Common myeloid progenitor, CD34-positive (primary cell): ENCODE data around the gene SMIM38.

ENCODE experiments used
- CTCF ChIA-PET: fragments of 350-600 bp; sonication (Branson Sonifier 250); formaldehyde crosslinking; loops from one replicate; lab custom pipeline; 2021; ENCODE audit warnings: antibody characterized with exemption; lab: Charles Lee
- POLR2A ChIA-PET: fragments of 350-600 bp; sonication (Branson Sonifier 250); formaldehyde crosslinking; loops from one replicate; lab custom pipeline; 2021; ENCODE audit warnings: antibody characterized with exemption; lab: Charles Lee
- DNase-seq, 3 donors: peaks; one replicate each; pipeline versions ENCODE4 v3.0.0 to v3.0.0-alpha.2; 2013
- H3K27ac ChIP-seq, 2 experiments: 1 replicate in 1 of 2; 2 replicates in 1 of 2; pipeline ENCODE4 v1.7.0; 2013; ENCODE audit warnings: inconsistent platforms in 2 of 2, low read length in 2 of 2, mild to moderate bottlenecking in 2 of 2, low read depth in 1 of 2, moderate library complexity in 1 of 2; ENCODE audit not compliant: severe bottlenecking in 2 of 2, insufficient read depth in 1 of 2, poor library complexity in 1 of 2
- H3K27me3 ChIP-seq, 5 experiments: replicated peaks in 2 of 5; 1 replicate in 3 of 5; 2 replicates in 2 of 5; pipeline versions ENCODE4 v1.6.1 to v1.7.0; 2013; ENCODE audit warnings: low read length in 4 of 5, mild to moderate bottlenecking in 2 of 5, moderate library complexity in 2 of 5, inconsistent platforms in 1 of 5; ENCODE audit not compliant: insufficient read depth in 5 of 5, control insufficient read depth in 4 of 5
- H3K36me3 ChIP-seq, 4 experiments: 1 replicate in 2 of 4; 2 replicates in 2 of 4; pipeline versions ENCODE4 v1.6.1 to v1.7.0; 2013; ENCODE audit warnings: low read length in 3 of 4, control low read depth in 1 of 4, mild to moderate bottlenecking in 1 of 4; ENCODE audit not compliant: control insufficient read depth in 4 of 4, insufficient read depth in 4 of 4
- H3K4me1 ChIP-seq, 4 experiments: 1 replicate in 3 of 4; 2 replicates in 1 of 4; pipeline versions ENCODE4 v1.6.1 to v1.7.1; 2013; ENCODE audit warnings: low read length in 3 of 4, mild to moderate bottlenecking in 3 of 4, control low read depth in 1 of 4, inconsistent platforms in 1 of 4, moderate library complexity in 1 of 4; ENCODE audit not compliant: control insufficient read depth in 4 of 4, insufficient read depth in 4 of 4; ENCODE audit errors: control extremely low read depth in 1 of 4
- H3K4me3 ChIP-seq, 7 experiments: 1 replicate in 4 of 7; 2 replicates in 3 of 7; pipeline versions ENCODE4 v1.5.1 to v1.7.0; 2013; ENCODE audit warnings: mild to moderate bottlenecking in 7 of 7, low read length in 6 of 7, moderate library complexity in 6 of 7, inconsistent platforms in 2 of 7, low read depth in 2 of 7, control low read depth in 1 of 7; ENCODE audit not compliant: insufficient read depth in 4 of 7, control insufficient read depth in 1 of 7; ENCODE audit errors: extremely low read depth in 1 of 7
- H3K9me3 ChIP-seq, 5 experiments: 1 replicate in 4 of 5; 2 replicates in 1 of 5; pipeline versions ENCODE4 v1.6.1 to v1.7.1; 2013; ENCODE audit warnings: low read length in 4 of 5, mild to moderate bottlenecking in 2 of 5, inconsistent platforms in 1 of 5, low read depth in 1 of 5, moderate library complexity in 1 of 5; ENCODE audit not compliant: control insufficient read depth in 4 of 5, insufficient read depth in 2 of 5; ENCODE audit errors: control extremely low read depth in 1 of 5
- WGBS: methylation state at CpG from one replicate; pipeline ENCODE4 v1.1.5; 2013; ENCODE audit not compliant: insufficient coverage; 5-methylcytosine and 5-hydroxymethylcytosine counted together

The SMIM38 gene

DNA sequence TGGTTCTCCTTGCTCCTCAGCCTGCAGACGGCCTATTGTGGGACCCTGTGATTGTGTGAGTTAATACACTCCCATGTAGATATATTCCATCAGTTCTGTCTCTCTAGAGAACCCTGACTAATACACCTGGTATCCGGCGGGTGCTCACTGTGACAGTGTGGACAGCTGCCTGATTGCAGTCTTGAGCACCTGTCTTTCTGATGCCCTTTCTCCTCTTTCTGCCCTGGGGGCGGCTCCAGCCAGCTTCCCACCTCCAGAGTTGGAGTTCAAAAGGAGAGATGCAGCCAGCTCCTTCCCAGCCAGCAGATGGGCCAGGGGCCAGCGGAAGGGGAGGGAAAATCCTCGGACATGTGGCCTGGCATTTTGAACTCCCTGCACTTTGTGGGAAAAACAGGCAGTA, 15.0 kb downstream of the SMIM38 start:
- DNase-seq: no peak
- ChIA-PET CTCF (no interaction called here), POLR2A (no interaction called here)
- H3K9me3 ChIP-seq: peaks cover 0 to 13% (median 2%) of the 10 kb centered on the region in 5 experiments
- no peak overlapping the region for H3K4me3 ChIP-seq
- peaks cover 0 to 6% (median 0%) of the 10 kb centered on the region in 5 experiments for H3K27me3 ChIP-seq
- WGBS: 97% methylated on average over 6 of the region's 6 CpGs
- H3K27ac ChIP-seq: no peak overlapping the region
- no peaks in the 10 kb centered on the region for H3K36me3 ChIP-seq
- peaks cover 0 to 13% (median 11%) of the 10 kb centered on the region in 4 experiments for H3K4me1 ChIP-seq

DNA sequence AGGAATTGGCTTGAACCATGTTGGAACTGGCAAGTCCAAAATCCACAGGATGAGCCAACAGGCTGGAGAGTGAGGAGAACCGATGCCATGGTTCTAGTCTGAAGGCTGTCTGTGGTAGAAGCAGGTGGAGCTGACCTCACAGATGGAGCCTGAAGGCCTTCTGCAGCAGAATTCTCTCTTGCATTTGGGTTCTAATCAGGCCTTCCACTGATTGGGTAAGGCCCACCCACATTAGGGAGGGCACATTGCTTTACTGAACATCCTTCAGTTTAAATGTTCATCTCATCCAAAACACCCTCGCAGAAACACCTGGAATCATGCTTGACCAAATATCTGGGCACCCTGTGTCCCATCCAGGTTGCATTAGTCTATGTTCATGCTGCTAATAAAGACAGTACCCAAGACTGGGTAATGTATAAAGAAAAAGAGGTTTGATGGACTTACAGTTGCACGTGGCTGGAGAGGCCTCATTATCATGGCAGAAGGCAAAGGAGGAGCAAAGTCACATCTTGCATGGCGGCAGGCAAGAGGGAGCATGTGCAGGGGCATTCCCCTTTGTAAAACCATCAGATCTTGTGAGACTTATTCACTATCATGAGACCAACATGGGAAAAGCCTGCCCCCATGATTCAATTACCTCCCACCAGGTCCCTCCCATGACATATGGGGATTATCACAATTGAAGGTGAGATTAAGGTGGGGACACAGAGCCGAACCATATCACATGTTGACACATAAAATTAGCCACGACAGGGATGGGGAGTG, 15.9 kb downstream of the SMIM38 start:
- Histone ChIP-seq H3K4me3 (no peak overlapping the region), H3K36me3 (no peaks in the 10 kb centered on the region), H3K27me3 (peaks cover 0 to 6% (median 0%) of the 10 kb centered on the region in 5 experiments), H3K4me1 (peaks cover 0 to 6% (median 4%) of the 10 kb centered on the region in 4 experiments), H3K27ac (no peak overlapping the region), H3K9me3 (peaks cover 0 to 13% (median 2%) of the 10 kb centered on the region in 5 experiments)
- ChIA-PET POLR2A (no interaction called here), CTCF (no interaction called here)
- DNase-seq: no peak
- 95% methylated on average over 6 of the region's 6 CpGs for WGBS

DNA sequence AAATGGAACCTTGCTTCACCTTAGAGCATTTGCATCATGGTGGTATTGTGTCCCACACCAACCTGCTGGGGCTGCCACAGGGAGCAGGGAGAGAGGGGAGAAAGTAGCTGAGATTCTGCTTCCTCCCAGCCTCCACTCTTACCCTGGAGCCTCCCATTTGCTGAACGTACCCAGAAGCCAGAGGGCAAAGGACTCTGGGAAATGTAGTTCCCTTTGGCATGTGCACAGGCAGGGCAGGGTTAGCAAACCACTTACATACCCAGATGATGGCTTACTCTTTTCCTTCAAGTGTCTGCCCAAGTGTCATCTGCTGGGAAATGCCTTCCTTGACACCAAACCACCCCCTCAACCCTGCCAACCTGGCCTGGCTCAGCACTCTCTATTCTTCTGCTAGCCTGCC, 16.9 kb downstream of the SMIM38 start:
- H3K36me3 ChIP-seq: no peaks in the 10 kb centered on the region
- no peak overlapping the region for H3K27ac ChIP-seq
- H3K4me1 ChIP-seq: no peaks in the 10 kb centered on the region
- H3K9me3 ChIP-seq: peaks cover 0 to 13% (median 2%) of the 10 kb centered on the region in 5 experiments
- peaks cover 0 to 3% (median 0%) of the 10 kb centered on the region in 5 experiments for H3K27me3 ChIP-seq
- DNase-seq: no peak
- no CpG with 5 or more reads among the region's 1 CpG for WGBS
- POLR2A ChIA-PET: no interaction called here
- no peak overlapping the region for H3K4me3 ChIP-seq
- CTCF ChIA-PET: no interaction called here

DNA sequence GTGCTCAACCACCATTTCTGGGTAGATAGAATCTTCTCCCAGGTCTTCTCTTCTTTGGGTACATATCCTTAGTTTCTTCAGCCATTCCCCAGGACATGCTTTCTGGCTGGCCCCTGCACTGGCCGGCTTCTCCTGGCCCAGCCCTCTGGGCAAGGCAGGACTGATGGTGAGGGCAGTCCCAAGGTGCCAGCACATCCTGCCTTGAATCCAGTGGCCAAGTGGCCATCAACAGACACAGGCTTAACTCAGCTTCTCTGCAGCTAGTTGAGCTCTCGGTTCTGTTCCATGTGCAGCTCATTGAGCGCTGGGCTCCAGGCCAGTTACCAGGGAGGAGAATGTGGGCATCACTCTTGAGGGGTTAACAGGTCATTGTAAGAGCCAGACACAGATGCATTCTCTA, 17.6 kb downstream of the SMIM38 start:
- Histone ChIP-seq H3K36me3 (no peaks in the 10 kb centered on the region), H3K9me3 (peaks cover 0 to 13% (median 2%) of the 10 kb centered on the region in 5 experiments), H3K4me3 (no peak overlapping the region), H3K4me1 (no peaks in the 10 kb centered on the region), H3K27ac (no peak overlapping the region), H3K27me3 (no peaks in the 10 kb centered on the region)
- ChIA-PET CTCF (no interaction called here), POLR2A (no interaction called here)
- WGBS: 97% methylated on average over 3 of the region's 3 CpGs
- no peak for DNase-seq

DNA sequence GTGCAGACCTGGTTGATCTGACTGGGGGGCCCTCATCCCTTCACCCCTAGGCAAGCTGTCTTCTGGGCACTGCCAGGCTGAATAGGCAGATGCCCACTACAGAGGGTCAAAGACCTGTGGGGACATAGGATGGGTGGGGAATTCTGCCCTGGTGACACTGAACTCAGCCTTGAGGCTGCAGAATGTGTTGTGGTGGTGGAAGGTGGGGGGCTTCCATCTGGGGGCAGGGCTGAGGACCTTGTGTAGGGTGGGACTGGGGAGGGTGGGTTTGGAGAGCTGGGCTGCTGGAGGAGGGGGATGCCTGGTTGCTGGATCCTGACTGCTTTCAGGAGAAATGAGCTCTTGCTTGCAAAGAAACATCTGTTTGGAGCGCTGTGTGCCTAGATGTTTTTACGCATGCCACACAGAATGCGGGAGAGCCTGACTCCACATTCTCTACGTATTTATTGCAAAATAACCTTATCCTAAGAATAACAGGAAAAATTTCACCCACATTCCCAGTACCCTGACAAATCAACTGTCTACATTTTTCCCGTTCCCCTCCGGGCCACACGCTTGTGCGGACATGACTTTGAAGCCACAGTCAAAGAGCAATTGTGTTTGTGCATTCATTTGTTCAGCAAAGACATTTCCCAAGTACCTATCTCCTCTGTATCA, 18.3 kb downstream of the SMIM38 start:
- 90% methylated on average over 8 of the region's 8 CpGs for WGBS
- no peak for DNase-seq
- Histone ChIP-seq H3K4me1 (no peaks in the 10 kb centered on the region), H3K27ac (no peak overlapping the region), H3K9me3 (peaks cover 0 to 13% (median 2%) of the 10 kb centered on the region in 5 experiments), H3K4me3 (no peak overlapping the region), H3K36me3 (no peaks in the 10 kb centered on the region), H3K27me3 (no peaks in the 10 kb centered on the region)
- ChIA-PET CTCF (no interaction called here), POLR2A (no interaction called here)

DNA sequence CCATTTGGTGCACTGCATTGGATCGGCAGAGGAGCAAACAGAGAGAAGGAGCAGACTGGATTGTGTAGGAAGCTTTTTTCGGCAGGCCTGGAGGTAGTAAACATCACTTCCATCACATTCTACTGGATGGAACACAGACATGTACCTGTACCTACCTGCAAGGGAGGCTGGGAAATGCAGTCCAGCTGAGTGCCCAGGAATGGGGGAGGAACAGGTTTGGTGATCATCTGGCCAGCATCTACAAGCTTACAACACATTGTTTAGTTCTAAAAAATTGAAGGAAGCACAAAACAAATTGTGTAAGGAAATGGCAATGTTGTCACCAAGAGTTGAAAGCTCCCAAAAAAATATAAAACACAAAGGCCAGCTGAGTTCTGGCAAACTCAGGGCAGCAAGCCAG, 19.1 kb downstream of the SMIM38 start:
- no CpG with 5 or more reads among the region's 2 CpGs for WGBS
- Histone ChIP-seq H3K27ac (no peak overlapping the region), H3K36me3 (no peaks in the 10 kb centered on the region), H3K4me1 (peaks cover 0 to 3% (median 1%) of the 10 kb centered on the region in 4 experiments), H3K9me3 (peaks cover 0 to 13% (median 2%) of the 10 kb centered on the region in 5 experiments), H3K27me3 (no peaks in the 10 kb centered on the region), H3K4me3 (no peak overlapping the region)
- DNase-seq: no peak
- ChIA-PET POLR2A (no interaction called here), CTCF (no interaction called here)
